ENCODE data around the gene HPX. TPM values are rescaled to one million over a fixed set of nuclear protein-coding genes. Genes with fewer than 3 reads are reported as not detected.
A peak's percentile ranks its signal among the peaks of the same experiment; 100 is the strongest.

The HPX gene
- total and polyA plus RNA-seq, 2 of the 13 experiments (the other 11 are each of a cell fraction or from before 2014, with no cell fraction given) = 9.2 to 57.4 TPM

DNA sequence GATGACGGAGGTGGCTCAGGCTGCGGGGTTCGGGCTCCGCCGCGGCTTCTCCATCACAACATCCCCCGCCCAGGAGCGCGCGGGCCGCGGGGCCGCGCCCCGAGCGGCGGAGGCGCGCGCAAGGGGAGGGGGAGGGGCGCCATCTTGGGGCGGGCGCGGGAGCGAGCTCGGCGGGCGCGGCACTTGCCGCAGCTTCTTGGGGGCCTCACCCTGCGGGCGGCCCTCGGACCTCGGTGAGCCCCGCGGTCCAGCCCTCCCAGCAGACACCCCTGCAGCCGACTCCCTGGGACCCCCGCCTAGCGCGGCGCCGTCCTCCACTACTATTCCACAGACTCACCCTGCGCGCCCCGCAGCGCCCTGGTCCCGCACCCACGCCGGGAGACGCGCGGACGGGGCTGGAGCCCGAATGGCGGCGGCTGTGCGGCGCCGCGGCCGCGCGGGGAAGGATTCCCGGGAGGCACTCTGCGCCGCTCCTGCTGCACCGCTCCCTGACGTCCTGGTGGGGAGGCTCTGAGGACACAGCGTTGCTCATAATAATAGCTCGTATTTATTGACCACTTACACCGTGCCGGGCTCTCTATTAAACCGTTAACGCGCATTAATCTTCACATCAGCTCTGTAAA, 21.7 kb downstream of the HPX start, which contains the start of gene APBB1 (continued):
- peak; percentile 45; the same call in 1 of the 2 replicates for TF ChIP-seq ZNF687 (CRISPR knock-in tag; IDR thresholded peaks at IDR 0.05)
- no peak for TF ChIP-seq HCFC1 (IDR thresholded peaks at IDR 0.05; ENCODE audit: low read depth, low read length)
- TF ChIP-seq CCDC6 (CRISPR knock-in tag; IDR thresholded peaks at IDR 0.05) = peak; percentile 40; the same call in 1 of the 2 replicates
- TF ChIP-seq, protein P1, sequence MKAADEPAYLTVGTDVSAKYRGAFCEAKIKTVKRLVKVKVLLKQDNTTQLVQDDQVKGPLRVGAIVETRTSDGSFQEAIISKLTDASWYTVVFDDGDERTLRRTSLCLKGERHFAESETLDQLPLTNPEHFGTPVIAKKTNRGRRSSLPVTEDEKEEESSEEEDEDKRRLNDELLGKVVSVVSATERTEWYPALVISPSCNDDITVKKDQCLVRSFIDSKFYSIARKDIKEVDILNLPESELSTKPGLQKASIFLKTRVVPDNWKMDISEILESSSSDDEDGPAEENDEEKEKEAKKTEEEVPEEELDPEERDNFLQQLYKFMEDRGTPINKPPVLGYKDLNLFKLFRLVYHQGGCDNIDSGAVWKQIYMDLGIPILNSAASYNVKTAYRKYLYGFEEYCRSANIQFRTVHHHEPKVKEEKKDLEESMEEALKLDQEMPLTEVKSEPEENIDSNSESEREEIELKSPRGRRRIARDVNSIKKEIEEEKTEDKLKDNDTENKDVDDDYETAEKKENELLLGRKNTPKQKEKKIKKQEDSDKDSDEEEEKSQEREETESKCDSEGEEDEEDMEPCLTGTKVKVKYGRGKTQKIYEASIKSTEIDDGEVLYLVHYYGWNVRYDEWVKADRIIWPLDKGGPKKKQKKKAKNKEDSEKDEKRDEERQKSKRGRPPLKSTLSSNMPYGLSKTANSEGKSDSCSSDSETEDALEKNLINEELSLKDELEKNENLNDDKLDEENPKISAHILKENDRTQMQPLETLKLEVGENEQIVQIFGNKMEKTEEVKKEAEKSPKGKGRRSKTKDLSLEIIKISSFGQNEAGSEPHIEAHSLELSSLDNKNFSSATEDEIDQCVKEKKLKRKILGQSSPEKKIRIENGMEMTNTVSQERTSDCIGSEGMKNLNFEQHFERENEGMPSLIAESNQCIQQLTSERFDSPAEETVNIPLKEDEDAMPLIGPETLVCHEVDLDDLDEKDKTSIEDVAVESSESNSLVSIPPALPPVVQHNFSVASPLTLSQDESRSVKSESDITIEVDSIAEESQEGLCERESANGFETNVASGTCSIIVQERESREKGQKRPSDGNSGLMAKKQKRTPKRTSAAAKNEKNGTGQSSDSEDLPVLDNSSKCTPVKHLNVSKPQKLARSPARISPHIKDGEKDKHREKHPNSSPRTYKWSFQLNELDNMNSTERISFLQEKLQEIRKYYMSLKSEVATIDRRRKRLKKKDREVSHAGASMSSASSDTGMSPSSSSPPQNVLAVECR (CRISPR knock-in tag; IDR thresholded peaks at IDR 0.05; ENCODE audit: borderline replicate concordance) = no peak; the same call in 1 of the 2 replicates

All from HepG2 (cell line).